WTC11 (cell line): Measurements from ENCODE around the gene STK38L. TPM values are rescaled to one million over a fixed set of nuclear protein-coding genes. Genes with fewer than 3 reads are reported as not detected.

Experiments used
- ATAC-seq: fragments of 200-7000 bp; cut with Tn5 transposase; 2 replicates; pipeline ENCODE4 v1.10.0; 2021; ENCODE audit warnings: mild to moderate bottlenecking, moderate library complexity
- CTCF ChIA-PET: fragments of 300-600 bp; sonication (Branson Sonifier 250); formaldehyde crosslinking; loops from one replicate; lab custom pipeline; 2021; ENCODE audit warnings: antibody characterized with exemption; lab: Charles Lee
- POLR2A ChIA-PET: fragments of 350-600 bp; sonication (Branson Sonifier 250); formaldehyde crosslinking; loops from one replicate; lab custom pipeline; 2021; ENCODE audit warnings: antibody characterized with exemption; lab: Charles Lee
- DNase-seq: peaks from one replicate; pipeline ENCODE4 v3.0.0; 2021; ENCODE audit warnings: low spot score
- H3K27ac Mint-ChIP-seq: 2 replicates; pipeline ENCODE4 v1.8.0; 2021; ENCODE audit warnings: mixed read lengths
- H3K27me3 Mint-ChIP-seq: 2 replicates; pipeline ENCODE4 v1.8.0; 2021; ENCODE audit warnings: low read depth, mild to moderate bottlenecking, moderate library complexity, mixed read lengths
- H3K36me3 Mint-ChIP-seq: 2 replicates; pipeline ENCODE4 v1.8.0; 2021; ENCODE audit warnings: mixed read lengths
- H3K4me1 Mint-ChIP-seq: 2 replicates; pipeline ENCODE4 v1.8.0; 2022; ENCODE audit warnings: mixed read lengths
- H3K4me3 Mint-ChIP-seq: 2 replicates; pipeline ENCODE4 v1.8.0; 2021; ENCODE audit warnings: mild to moderate bottlenecking, moderate library complexity, mixed read lengths
- H3K9me3 Mint-ChIP-seq: 2 replicates; pipeline ENCODE4 v1.8.0; 2021; ENCODE audit warnings: mixed read lengths
- GABPB1 ChIP-seq: sonication (generic); formaldehyde crosslinking; IDR thresholded peaks from 2 replicates; pipeline ENCODE4 v1.8.1; 2023; ENCODE audit warnings: mild to moderate bottlenecking, missing genetic modification reagents
- GTF2I ChIP-seq: fragments of 250-450 bp; sonication (Bioruptor Pico); conservative IDR thresholded peaks from 2 replicates; pipeline ENCODE4 v1.4.0; 2021; ENCODE audit warnings: mild to moderate bottlenecking
- IRF2 ChIP-seq: sonication (generic); formaldehyde crosslinking; IDR thresholded peaks from 2 replicates; pipeline ENCODE4 v1.8.0; 2022; ENCODE audit warnings: low read depth, missing genetic modification reagents, borderline replicate concordance
- MXD4 ChIP-seq: fragments of 250-450 bp; sonication (Bioruptor Pico); IDR thresholded peaks from 2 replicates; pipeline ENCODE4 v1.8.0; 2021; ENCODE audit warnings: mild to moderate bottlenecking, moderate library complexity, borderline replicate concordance
- NFATC4 ChIP-seq: fragments of 250-450 bp; sonication (Bioruptor Pico); IDR thresholded peaks from 2 replicates; pipeline ENCODE4 v1.9.0; 2021; ENCODE audit warnings: mild to moderate bottlenecking
- RELA ChIP-seq: sonication (generic); formaldehyde crosslinking; IDR thresholded peaks from 2 replicates; pipeline ENCODE4 v1.8.1; 2022; ENCODE audit warnings: missing genetic modification reagents, mild to moderate bottlenecking, borderline replicate concordance
- SMAD3 ChIP-seq: sonication (generic); formaldehyde crosslinking; IDR thresholded peaks from 2 replicates; pipeline ENCODE4 v1.8.0; 2022; ENCODE audit warnings: missing genetic modification reagents, mild to moderate bottlenecking, borderline replicate concordance
- SMAD4 ChIP-seq: sonication (generic); formaldehyde crosslinking; IDR thresholded peaks from 2 replicates; pipeline ENCODE4 v1.8.0; 2022; ENCODE audit warnings: mild to moderate bottlenecking, missing genetic modification reagents
- SOX15 ChIP-seq: fragments of 250-450 bp; sonication (Bioruptor Pico); IDR thresholded peaks from 2 replicates; pipeline ENCODE4 v1.9.0; 2021; ENCODE audit warnings: mild to moderate bottlenecking
- ZNF416 ChIP-seq: fragments of 250-450 bp; sonication (Bioruptor Pico); IDR thresholded peaks from 2 replicates; pipeline ENCODE4 v1.9.0; 2021; ENCODE audit warnings: mild to moderate bottlenecking, inconsistent platforms
- ZNF423 ChIP-seq: fragments of 250-450 bp; sonication (Bioruptor Pico); IDR thresholded peaks from 2 replicates; pipeline ENCODE4 v2.1.2; 2022; ENCODE audit warnings: mild to moderate bottlenecking, moderate library complexity
- total RNA-seq: library from RNA; stranded (reverse); gene quantifications from 3 replicates; pipeline ENCODE4 v1.2.3, GENCODE V29; 2021
- TF ChIP-seq, protein P1 (sequence below): sonication (generic); formaldehyde crosslinking; IDR thresholded peaks from 2 replicates; pipeline ENCODE4 v1.8.0; 2022; ENCODE audit warnings: mild to moderate bottlenecking, missing genetic modification reagents
- TF ChIP-seq, protein P2 (sequence below): sonication (generic); formaldehyde crosslinking; IDR thresholded peaks from 2 replicates; pipeline ENCODE4 v1.8.0; 2023; ENCODE audit warnings: mild to moderate bottlenecking, missing genetic modification reagents
- TF ChIP-seq, protein P3 (sequence below): sonication (generic); formaldehyde crosslinking; IDR thresholded peaks from 2 replicates; pipeline ENCODE4 v1.8.1; 2023; ENCODE audit warnings: mild to moderate bottlenecking, missing genetic modification reagents
- TF ChIP-seq, protein P4 (sequence below): sonication (generic); formaldehyde crosslinking; IDR thresholded peaks from 2 replicates; pipeline ENCODE4 v1.8.1; 2023; ENCODE audit warnings: mild to moderate bottlenecking, missing genetic modification reagents
- TF ChIP-seq, protein P5 (sequence below): sonication (generic); formaldehyde crosslinking; IDR thresholded peaks from 2 replicates; pipeline ENCODE4 v1.8.1; 2023; ENCODE audit warnings: mild to moderate bottlenecking, moderate library complexity, missing genetic modification reagents
- TF ChIP-seq, protein P6 (sequence below): fragments of 250-450 bp; sonication (Bioruptor Pico); IDR thresholded peaks from 2 replicates; pipeline ENCODE4 v1.8.0; 2021; ENCODE audit warnings: mild to moderate bottlenecking

STK38L gene
- total RNA-seq, 1 experiment from 2014 or later = 47.2 TPM

DNA sequence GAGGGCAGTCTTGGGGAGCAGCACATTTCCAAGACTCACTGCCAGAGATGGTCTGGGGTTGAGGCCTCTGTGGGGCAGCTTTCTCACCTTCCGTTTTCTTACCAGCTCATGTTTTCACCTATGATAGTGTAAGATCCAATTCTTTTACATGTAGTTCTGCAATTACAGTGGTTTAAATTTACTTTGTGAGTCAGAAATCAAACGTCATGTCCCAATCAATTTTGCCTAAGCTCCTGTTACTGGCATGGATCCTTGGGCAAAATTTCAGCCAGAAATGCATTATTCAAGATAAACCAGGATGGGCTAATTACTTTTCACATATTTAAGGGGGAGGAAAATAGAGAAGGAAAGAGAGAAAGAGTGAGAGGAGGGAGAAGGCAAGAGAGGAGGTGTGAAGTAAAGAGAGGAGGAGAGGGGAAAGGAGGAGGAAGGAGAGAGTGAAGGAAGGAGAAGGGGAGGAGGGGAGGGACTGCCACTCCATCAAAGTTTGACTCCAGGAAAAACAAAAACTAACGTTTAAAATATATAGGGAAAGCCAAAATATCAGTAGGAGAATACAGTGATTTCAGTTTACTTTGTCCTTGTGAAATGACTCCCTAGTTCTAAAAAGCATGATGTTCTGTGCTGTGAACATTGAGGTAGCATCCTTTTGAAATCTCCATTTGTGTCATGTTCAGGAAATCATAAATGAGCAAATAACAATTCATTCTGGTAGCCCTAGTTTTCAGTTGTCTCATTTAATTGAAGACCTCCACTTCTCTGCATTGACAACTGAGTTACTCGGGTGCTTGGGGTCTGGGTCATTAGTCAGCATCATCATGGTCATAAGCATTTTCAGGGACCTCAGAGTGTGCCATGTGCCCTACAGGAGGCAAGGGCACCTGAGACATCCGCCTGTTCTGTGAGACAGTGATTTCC lies 91.5 kb downstream of the STK38L start (continued):
- TF ChIP-seq, protein P1, sequence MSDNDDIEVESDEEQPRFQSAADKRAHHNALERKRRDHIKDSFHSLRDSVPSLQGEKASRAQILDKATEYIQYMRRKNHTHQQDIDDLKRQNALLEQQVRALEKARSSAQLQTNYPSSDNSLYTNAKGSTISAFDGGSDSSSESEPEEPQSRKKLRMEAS (CRISPR knock-in tag) = no peak
- TF ChIP-seq NFATC4 (CRISPR knock-in tag) (no peak), IRF2 (CRISPR knock-in tag) (no peak), MXD4 (CRISPR knock-in tag) (no peak), SOX15 (CRISPR knock-in tag) (no peak), SMAD3 (CRISPR knock-in tag) (no peak)
- TF ChIP-seq, protein P2, sequence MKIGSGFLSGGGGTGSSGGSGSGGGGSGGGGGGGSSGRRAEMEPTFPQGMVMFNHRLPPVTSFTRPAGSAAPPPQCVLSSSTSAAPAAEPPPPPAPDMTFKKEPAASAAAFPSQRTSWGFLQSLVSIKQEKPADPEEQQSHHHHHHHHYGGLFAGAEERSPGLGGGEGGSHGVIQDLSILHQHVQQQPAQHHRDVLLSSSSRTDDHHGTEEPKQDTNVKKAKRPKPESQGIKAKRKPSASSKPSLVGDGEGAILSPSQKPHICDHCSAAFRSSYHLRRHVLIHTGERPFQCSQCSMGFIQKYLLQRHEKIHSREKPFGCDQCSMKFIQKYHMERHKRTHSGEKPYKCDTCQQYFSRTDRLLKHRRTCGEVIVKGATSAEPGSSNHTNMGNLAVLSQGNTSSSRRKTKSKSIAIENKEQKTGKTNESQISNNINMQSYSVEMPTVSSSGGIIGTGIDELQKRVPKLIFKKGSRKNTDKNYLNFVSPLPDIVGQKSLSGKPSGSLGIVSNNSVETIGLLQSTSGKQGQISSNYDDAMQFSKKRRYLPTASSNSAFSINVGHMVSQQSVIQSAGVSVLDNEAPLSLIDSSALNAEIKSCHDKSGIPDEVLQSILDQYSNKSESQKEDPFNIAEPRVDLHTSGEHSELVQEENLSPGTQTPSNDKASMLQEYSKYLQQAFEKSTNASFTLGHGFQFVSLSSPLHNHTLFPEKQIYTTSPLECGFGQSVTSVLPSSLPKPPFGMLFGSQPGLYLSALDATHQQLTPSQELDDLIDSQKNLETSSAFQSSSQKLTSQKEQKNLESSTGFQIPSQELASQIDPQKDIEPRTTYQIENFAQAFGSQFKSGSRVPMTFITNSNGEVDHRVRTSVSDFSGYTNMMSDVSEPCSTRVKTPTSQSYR (CRISPR knock-in tag) = no peak
- TF ChIP-seq, protein P3, sequence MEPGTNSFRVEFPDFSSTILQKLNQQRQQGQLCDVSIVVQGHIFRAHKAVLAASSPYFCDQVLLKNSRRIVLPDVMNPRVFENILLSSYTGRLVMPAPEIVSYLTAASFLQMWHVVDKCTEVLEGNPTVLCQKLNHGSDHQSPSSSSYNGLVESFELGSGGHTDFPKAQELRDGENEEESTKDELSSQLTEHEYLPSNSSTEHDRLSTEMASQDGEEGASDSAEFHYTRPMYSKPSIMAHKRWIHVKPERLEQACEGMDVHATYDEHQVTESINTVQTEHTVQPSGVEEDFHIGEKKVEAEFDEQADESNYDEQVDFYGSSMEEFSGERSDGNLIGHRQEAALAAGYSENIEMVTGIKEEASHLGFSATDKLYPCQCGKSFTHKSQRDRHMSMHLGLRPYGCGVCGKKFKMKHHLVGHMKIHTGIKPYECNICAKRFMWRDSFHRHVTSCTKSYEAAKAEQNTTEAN (CRISPR knock-in tag) = no peak

DNA sequence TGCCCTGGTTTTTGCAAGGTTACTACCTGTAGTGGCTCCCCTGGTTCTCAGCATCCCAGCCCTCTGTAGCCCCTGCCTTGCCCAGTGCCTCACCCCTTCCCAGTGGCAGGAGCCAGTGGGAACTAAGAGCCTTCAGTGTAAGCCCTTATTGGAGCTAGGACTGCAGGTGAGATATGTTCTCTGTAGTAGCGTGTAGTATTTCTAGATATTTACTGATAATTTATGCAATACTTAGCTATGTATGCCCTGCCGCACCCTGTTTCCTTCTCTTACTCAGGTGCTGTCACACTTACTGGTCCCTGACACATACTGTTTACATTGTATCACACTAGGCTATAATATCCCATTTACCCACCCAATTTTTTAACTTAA lies 92.2 kb downstream of the STK38L start:
- TF ChIP-seq, protein P4, sequence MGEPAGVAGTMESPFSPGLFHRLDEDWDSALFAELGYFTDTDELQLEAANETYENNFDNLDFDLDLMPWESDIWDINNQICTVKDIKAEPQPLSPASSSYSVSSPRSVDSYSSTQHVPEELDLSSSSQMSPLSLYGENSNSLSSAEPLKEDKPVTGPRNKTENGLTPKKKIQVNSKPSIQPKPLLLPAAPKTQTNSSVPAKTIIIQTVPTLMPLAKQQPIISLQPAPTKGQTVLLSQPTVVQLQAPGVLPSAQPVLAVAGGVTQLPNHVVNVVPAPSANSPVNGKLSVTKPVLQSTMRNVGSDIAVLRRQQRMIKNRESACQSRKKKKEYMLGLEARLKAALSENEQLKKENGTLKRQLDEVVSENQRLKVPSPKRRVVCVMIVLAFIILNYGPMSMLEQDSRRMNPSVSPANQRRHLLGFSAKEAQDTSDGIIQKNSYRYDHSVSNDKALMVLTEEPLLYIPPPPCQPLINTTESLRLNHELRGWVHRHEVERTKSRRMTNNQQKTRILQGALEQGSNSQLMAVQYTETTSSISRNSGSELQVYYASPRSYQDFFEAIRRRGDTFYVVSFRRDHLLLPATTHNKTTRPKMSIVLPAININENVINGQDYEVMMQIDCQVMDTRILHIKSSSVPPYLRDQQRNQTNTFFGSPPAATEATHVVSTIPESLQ (CRISPR knock-in tag) = no peak
- TF ChIP-seq ZNF423 = no peak
- TF ChIP-seq GABPB1 (CRISPR knock-in tag) = no peak
- TF ChIP-seq, protein P5, sequence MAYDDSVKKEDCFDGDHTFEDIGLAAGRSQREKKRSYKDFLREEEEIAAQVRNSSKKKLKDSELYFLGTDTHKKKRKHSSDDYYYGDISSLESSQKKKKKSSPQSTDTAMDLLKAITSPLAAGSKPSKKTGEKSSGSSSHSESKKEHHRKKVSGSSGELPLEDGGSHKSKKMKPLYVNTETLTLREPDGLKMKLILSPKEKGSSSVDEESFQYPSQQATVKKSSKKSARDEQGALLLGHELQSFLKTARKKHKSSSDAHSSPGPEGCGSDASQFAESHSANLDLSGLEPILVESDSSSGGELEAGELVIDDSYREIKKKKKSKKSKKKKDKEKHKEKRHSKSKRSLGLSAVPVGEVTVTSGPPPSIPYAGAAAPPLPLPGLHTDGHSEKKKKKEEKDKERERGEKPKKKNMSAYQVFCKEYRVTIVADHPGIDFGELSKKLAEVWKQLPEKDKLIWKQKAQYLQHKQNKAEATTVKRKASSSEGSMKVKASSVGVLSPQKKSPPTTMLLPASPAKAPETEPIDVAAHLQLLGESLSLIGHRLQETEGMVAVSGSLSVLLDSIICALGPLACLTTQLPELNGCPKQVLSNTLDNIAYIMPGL = no peak
- TF ChIP-seq, protein P3 (CRISPR knock-in tag) = no peak
- no peak for TF ChIP-seq SMAD4 (CRISPR knock-in tag)
- TF ChIP-seq ZNF416 = no peak
- TF ChIP-seq RELA = no peak
- TF ChIP-seq, protein P6, sequence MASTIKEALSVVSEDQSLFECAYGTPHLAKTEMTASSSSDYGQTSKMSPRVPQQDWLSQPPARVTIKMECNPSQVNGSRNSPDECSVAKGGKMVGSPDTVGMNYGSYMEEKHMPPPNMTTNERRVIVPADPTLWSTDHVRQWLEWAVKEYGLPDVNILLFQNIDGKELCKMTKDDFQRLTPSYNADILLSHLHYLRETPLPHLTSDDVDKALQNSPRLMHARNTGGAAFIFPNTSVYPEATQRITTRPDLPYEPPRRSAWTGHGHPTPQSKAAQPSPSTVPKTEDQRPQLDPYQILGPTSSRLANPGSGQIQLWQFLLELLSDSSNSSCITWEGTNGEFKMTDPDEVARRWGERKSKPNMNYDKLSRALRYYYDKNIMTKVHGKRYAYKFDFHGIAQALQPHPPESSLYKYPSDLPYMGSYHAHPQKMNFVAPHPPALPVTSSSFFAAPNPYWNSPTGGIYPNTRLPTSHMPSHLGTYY = no peak
- no peak for TF ChIP-seq GTF2I (CRISPR knock-in tag)
- TF ChIP-seq, all 79 proteins: peak for 0
- peaks cover 23% of the 10 kb centered on the region for H3K4me1 Mint-ChIP-seq
- no peak overlapping the region for H3K4me3 Mint-ChIP-seq
- ChIA-PET CTCF (no interaction called here), POLR2A (no interaction called here)
- no peak for ATAC-seq
- H3K27me3 Mint-ChIP-seq = peaks cover 25% of the 10 kb centered on the region
- H3K36me3 Mint-ChIP-seq = no peaks in the 10 kb centered on the region
- no peak for DNase-seq
- H3K27ac Mint-ChIP-seq = no peak overlapping the region
- no peaks in the 10 kb centered on the region for H3K9me3 Mint-ChIP-seq
